ENCODE measurements around the gene SETBP1. TPM values are rescaled to one million over a fixed set of nuclear protein-coding genes. Genes with fewer than 3 reads are reported as not detected.

SETBP1 gene
- total RNA-seq, 4 donors from 2014 or later: 15.6 to 27.3 (median 19.1) TPM

DNA sequence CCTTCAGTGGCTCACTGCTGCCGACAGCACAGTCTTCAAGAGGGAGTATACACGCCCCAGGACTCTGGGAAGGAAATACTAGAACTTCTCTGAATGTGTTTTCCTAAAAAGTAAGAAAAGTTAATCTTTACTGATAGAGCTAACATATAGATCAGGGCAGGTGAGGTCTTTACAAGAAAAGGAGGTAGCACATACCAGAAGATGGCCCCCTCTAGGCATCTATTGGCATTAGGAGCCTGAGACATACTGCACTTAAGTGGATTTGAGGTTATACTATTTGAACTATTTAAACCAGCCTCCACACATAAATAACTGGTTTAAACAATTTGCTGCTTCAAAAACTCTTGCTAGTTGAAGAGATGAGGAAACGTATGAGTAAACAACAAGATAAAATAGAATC is 406.1 kb downstream of the SETBP1 start:
- TF ChIP-seq, protein P1, sequence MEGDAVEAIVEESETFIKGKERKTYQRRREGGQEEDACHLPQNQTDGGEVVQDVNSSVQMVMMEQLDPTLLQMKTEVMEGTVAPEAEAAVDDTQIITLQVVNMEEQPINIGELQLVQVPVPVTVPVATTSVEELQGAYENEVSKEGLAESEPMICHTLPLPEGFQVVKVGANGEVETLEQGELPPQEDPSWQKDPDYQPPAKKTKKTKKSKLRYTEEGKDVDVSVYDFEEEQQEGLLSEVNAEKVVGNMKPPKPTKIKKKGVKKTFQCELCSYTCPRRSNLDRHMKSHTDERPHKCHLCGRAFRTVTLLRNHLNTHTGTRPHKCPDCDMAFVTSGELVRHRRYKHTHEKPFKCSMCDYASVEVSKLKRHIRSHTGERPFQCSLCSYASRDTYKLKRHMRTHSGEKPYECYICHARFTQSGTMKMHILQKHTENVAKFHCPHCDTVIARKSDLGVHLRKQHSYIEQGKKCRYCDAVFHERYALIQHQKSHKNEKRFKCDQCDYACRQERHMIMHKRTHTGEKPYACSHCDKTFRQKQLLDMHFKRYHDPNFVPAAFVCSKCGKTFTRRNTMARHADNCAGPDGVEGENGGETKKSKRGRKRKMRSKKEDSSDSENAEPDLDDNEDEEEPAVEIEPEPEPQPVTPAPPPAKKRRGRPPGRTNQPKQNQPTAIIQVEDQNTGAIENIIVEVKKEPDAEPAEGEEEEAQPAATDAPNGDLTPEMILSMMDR (IDR thresholded peaks at IDR 0.05; ENCODE audit: low read depth): no peak

DNA sequence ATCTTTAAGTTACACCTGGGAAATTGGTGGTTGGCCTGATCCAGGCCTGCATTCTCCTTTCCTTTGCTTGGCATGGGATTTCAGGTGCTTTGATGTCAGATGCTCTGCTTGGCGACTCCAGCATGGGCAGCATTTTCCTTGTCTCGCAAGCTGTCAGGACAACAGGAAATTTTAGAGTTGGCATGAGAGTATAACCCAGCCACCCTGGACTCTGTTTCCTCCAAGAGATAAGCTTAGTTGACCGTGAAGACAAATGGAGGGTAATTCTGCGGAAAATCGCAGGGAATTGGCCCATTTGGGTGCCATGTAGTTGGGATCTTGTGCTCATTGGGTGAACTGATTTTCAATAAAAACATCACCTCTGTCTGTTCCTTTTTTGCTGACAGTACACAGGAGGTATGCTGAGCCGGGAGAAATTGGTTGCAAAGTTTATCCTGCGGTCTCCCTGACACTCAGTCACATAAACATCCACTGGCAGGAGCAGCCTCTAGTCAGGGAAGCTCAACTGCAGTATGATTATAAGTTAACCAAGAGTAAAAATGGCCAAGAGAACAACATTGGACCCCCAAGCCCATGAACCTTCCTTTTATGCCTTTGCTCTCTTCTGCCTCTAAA is 409.9 kb downstream of the SETBP1 start:
- TF ChIP-seq, protein P1 (IDR thresholded peaks at IDR 0.05; ENCODE audit: low read depth): no peak

DNA sequence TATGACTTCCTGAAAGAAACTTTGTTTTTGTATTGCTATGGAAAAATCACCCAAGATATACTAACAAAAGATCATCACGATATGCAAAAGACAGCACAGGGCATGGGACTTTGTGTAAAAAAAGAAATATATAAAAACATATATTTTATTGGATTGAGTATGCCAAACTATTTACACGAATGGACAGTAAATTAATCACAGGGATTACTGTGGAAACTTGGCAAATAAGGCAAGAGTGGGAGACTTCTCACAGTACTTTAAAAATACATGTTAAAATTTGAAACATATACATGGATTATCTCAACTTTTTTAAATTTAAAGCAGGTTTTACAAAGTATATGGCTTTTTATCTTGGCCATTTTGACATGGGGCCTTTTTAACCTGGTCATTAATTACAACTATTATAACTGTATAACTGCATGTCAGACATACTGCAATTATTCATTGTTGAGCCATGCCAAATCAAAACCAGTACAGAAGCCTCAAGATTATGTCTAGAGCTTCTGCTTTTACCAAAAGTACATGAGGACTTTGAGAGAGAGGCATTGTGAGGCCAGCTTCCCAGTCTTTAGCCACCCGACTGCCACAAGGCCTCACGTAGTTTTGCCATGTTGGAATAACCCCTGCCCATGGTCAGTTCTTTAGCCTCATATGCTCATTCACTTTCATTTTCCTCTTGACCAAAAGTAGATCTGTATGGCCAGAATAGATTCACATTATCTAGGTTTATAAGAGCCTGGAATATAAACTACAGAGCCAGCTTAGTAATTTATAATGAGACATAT is 419.8 kb downstream of the SETBP1 start:
- TF ChIP-seq, protein P1 (IDR thresholded peaks at IDR 0.05; ENCODE audit: low read depth): no peak

DNA sequence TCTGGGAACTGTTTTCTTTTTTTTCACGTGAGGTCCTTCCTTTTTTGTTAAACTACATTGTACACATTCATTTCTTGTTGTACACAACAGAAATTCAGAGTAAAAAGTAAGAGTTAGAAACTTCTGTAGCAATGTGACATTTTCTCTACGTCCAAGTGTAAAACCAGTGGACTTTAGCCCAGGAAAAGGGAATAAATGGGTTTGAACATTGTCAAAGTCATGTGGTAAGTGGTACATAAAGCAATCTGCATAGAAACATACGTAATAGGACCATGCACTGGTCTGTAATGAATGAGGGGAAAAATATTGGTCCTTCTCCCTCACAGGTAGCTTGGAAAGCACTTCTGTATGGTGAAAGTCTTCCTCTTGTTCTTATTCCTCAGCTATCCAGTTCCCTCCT is 421.4 kb downstream of the SETBP1 start:
- TF ChIP-seq, protein P1 (IDR thresholded peaks at IDR 0.05; ENCODE audit: low read depth): no peak

DNA sequence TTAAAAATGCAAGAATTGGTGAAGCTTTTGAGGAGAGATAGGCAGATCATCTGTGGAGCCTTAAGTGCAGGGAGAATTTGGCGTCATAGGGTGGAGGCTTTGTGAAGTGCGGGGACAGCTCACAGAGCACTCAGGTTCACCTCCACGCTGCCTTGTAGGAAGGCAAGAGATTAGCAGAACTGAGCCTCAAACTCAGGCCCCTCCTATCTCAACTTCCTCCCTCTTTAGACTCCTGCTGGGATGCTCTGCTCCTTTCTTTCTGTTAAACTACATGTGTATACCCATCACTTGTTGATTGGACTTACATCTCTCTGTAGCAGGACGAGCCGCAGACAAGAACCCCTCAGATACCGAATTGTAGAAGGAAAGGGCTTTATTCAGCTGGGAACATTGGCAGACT is 422.2 kb downstream of the SETBP1 start:
- TF ChIP-seq, protein P1 (IDR thresholded peaks at IDR 0.05; ENCODE audit: low read depth): no peak

DNA sequence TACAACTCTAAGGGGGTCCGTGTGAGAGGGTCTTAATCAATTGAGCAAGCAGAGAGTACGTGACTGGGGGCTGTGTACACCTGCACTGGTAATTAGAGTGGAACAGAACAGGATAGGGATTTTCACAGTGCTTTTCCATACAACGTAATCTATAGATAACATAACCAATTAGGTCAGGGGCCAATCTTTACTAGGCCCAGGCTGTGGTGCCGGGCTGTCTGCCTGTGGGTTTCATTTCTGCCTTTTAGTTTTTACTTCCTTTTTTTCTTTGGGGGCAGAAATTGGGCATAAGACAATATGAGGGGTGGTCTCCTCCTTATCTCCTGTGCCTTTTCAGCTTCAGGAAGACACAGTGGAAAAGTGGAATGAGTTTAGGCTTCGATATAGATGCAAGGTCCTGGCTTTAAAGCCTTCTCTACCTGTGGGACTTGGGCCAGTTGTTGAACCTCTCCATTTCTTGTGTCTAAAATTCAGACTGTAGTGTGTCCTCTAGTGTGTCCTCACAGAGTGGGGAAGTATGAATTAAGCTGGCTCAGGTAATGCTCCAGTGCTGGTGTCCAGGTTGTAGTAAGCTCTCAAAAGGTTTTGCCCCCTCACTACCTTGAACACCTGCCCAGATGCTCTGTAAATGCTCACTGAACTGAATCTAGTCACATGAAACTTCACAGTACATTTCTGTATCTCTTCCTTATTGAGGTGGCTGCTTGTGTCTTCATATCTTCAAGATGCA is 422.8 kb downstream of the SETBP1 start:
- TF ChIP-seq, protein P1 (IDR thresholded peaks at IDR 0.05; ENCODE audit: low read depth): no peak

DNA sequence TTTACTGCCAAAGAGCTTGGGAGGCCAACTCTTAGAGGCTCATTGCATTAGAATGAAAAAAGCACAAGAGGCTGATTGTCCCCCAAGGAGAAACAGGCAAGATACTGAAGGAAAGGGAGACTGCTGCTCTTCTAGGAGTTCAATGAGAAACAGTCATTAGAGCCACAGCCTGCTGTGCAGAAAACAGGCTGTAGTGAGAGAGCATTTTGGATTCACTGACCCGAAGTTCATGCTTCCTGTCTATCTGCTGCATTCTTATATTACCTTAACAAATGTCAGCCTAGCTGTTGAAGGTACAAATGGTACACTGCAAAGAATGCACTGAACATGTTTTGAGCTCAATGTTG is 423.3 kb downstream of the SETBP1 start:
- TF ChIP-seq, protein P1 (IDR thresholded peaks at IDR 0.05; ENCODE audit: low read depth): no peak
